GM18511 (cell line): ENCODE data around the gene FAM114A2.

Source experiments
- ATAC-seq: cut with Tn5 transposase; IDR thresholded peaks from one replicate; pipeline ENCODE4 v1.9.1; 2021; ENCODE audit warnings: mild to moderate bottlenecking, moderate library complexity; ENCODE audit not compliant: unreplicated experiment

Gene FAM114A2

DNA sequence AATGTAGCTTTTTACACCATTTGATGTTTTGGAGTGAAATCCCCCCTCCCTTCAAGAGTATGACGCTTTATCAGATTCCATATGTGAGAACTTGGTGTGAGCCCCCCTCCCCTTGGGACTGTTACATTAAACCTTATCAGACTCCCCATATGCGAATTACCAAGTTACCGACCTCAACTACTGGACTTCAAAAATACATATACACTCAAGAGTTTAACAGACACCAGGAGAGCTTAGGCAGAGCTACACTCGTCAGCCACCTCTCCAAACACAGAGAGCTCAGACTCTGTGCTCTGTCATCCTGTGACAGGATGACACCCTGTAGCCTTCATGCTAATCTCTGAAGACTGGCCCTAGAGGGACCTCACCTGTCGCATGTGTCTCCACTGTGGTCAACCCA, 50.2 kb downstream of the FAM114A2 start:
- no peak for ATAC-seq

DNA sequence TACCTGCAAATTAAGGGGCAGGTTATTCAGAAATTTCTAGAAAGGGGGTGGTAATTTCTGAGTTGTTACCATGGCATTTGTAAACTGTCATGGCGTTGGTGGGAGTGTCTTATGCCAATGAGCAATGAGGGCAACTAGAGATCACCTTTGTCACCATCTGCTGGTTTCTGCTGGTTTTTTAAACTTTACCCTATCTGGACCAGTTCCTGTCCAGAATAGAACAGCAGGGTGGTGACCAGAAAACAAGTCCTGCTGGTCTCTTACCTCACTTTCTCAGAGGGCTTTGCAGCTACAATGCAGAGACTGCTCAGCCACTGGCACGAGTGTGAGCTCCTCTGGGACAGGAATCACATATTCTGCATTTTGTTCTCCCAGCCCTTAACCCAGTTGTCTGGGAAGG, 51.4 kb downstream of the FAM114A2 start:
- ATAC-seq, result no peak

DNA sequence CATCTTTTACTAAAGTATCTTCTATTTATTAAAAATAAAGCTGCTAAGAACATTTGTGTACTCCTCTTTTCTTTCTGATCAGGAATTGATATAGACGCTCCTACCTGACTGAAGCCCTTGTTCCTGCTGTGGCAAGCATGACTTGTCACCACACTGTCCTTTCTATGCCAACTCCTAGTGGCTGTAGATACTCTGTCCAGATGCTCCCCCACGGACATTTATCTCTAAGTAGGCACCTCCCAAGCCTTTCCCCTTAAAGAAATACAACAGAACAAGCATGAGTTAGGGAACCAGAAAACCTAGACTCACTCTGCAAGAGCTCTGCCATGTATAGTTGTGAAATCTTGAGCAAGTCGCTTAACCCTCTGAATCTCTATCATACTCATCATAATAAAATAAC, 53.2 kb downstream of the FAM114A2 start:
- no peak for ATAC-seq

DNA sequence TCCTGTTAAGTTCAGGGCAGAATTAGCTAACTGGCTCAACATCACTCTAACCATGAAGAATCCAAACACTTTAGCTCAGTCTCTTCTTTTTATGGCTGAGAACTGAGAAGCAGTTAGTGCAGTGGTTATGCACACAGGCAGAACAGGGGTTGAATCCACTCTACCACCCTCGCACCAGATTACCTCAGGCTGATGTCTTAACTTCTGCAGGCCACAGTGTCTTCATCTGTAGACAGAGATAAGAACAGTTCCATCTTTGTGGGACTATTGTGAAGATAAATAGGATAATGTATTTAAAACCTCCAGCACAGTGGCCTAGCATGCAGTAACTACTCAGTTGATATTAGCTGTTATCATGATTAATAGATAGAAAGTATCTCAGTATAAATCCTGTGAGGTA, 54.8 kb downstream of the FAM114A2 start:
- no peak for ATAC-seq

DNA sequence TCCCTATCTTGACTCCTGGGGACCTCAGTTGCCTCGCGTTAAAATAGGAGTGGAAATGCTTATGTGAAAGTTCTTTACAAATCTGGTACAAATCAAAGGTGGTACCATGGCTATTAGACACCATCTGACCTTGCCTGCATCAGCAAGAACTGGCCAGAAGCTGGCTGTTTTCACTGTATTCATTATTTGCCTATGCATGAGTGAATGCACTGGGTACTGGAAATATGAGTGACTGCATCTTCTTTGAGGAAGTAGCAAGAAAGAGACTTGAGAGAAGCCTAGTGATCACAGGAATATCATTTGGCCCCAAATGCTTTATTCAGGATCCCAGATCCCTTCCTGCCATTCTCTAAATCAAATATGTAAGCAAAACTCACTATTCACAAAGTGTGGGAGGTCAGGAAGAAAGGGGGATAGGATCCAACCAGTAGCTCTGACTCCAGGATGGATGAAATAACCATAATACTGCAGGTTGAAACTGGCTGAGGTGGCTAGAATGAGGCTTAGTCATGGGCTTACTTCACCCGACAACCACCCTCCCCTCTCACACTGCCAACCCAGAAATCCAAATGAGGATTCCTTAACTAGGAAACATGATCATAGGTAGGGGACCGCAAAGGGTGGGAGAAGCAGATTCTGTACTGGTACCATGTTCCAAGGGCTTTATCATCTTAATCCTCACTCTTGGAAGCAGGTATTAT, 56.7 kb downstream of the FAM114A2 start:
- ATAC-seq, result no peak

DNA sequence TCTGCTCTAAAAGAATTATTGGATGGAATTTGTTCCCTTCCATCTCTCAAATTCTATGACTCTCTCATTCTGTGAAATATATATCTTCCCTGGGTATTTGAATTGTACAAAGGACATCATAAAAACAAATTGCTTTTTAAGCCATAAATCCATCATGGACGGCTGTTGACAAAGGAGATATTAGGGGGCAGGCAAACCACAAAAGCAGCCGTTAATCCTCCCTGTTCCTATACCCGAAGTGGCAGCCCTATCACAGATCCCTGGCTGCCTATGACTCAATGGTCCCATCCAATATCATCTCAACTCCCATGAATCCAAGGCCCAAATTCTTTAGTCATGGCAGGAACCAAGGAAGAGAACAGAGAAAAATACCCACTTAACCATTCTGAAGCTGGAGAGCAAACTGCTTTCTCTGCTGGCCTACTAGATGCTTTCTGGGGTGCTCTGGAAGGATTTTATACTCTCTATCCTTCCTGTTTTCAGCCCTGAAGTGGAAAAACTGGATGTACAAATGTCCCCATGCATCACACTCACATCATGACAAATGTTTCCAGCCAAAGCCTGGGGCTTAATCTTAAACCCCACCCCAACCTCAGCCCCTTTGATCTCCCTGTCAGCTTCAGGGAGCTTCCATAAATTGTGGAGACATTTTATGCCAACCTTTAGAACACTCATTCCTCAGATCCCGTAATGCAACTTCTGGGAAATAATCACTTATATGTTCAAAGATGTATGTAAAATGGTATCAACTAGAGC, 59.5 kb downstream of the FAM114A2 start:
- ATAC-seq, result no peak

DNA sequence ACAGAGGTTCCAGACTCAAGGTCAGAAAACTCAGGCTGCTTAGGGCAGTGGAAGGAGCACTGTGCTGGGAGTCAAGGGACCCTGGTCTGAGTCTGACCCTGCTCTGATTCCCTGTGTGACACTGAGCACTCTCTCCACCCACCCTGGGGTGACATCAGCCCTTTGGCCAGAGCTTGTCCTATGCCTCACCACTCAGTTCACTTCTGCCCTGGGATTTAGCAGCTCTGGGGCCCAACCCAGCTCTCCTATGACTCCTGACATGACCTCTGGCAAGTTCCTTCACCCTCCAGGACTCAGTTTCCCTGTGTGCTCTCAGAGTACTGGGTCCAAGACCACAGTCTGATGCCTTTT, 63.9 kb downstream of the FAM114A2 start:
- ATAC-seq, result peak; percentile 20

DNA sequence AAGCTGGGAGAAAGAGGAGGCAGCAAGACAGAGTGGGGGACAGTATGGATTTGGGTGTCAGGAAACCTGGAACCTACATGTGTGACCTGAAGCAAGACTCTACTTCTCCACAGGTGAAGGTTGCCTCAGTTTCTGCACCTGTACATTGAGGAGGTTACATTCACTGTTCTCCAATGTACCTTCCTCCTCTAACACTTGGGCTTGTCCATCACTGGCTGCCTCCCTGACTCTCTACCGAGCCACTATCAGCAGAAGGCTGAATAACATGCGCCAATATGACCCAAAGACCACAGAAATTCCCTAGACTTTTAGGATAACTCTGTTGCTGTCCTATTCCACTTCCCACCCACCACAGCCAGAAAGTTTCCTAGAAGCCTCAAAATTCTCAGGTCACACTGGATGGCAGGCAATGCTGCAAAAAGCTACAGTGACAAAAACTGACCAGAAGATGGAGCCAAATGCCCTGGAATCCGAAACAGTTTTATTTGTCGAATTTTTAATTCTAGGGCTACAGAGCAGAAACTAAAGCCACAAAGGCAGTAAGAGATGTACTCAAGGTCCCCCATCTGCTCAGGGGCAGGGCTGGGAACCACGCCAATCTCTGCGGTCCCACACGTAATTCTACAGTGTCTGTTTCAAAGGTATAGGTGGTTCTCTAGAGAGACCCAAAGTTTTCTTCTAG, 64.4 kb downstream of the FAM114A2 start:
- peak; percentile 76 for ATAC-seq

DNA sequence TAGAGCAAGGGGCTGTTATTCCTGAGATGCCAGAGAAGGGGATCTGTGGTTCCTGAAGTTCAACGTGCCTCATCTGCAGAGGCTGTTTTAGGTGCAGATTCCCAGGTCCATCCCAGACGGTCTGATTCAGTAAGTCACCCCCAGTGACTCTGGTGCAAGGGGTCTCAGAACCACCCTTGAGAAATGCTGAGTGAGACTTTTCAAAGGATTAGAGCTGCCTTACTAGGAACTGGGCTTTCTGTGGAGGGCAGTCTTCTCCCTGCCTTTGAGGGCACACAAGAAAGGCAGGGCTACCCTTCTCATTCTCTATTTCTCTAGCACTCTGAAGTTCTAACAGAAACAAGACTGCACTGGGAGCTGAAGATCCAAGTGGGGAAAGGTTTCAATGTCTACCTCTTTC, 66.5 kb downstream of the FAM114A2 start:
- ATAC-seq, result no peak

DNA sequence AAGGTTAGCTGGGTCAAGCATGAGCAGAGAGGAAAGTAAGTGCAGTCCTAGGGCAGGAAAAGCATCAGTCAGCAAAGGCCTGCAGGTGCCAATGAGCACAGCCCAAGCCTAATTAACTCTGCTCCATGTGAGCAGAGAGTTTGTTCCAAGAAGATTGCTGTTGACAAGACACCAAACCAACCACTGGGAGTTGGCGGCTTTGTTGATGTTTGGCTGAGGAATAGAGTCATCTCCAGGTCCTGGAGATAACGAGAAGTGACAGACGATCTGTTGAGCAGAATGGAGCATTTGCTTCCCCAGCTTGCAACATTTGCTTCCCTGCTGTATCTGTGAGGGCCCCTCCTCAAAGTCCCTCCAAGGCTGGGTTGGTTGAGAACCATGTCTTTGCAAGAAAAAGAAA, 68.2 kb downstream of the FAM114A2 start:
- no peak for ATAC-seq

DNA sequence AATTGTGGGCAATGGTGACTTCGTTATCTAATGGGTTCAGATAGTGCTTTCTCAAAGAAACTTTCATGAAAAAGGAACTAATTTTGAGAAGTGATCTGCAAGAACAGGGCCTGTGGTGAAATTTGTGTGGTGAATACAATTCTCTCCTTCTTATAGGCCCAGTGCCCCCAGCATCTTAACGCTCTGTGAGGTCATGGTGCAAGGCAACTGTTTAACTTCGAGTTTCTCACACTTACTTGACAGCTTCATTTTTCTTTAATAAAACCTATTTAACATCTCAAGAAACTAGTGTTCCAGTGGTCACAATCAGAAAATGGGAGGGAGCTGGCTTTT, 69.2 kb downstream of the FAM114A2 start:
- ATAC-seq, result no peak

DNA sequence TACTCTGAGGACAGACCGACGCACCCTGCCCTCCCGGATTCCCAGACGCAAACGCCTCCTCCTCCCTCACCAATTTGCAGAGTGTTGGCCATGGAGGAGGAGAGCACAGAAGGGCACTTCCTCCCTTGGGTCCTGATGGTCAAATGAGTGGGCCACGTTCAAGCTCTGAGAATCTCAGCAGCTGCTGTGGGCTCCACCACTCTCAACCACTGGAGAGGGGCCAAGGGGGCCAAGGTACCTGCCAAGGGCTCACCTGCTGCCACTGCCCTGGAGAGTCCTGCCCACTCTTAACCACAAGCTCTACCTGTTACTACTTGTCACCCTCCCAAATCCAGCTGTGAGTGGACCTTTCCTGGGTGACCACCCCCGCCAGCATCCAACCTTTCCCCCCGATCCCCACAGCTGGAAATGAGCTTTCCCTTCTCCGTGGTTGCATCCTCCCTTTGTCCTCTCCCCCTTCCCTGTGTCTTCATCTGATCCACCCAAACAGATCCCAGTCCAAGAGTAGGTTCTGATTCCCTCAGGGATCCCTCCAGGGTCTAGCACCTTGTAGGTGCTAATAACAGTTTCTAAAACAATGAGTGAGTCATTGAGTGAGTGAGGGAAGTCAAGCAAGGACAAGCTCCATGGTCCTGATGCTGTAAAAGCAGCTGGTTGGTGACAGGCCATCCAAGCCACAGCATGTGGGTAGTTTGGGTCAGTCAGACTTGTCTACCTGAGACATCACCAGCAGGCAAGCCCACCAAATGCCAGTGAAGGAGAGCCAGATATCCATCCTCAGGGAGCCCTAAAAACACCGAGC, 69.7 kb downstream of the FAM114A2 start:
- ATAC-seq, result no peak

DNA sequence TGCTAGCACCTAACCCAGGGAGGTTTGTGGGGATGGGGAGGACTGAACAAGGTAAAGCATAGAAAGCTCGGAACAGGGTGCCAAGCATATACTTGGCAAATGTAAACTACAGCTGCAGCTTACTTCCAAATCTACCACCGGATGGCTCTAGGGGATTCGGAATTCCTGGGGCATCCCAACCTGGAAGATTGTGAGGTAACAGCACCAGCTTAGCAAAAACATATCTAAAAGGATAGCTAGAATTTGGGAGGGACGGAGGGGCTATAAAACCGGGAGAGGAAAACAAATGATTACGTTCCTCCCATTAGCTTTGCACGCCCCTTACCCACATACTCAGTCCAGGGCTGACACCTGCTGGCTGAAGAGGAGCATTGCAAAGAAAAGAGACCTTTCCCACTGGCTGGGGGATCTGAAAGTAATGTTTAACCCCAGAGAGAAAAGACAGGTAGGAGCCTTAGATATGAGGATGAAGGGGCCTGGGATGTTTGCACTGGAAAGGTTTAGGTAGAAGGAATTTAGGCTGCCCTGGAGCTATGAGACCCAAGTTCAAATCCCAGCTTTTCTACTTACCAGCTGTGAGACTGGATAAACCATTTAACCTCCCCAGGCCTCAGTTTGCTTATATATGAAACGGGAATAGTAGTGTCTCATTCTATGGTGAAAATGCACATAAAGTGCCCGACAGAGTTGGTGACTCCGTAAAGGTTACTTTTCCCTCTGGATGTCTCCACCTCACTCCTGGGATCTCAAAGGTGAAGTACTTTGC, 73.6 kb downstream of the FAM114A2 start:
- peak; percentile 80 for ATAC-seq

DNA sequence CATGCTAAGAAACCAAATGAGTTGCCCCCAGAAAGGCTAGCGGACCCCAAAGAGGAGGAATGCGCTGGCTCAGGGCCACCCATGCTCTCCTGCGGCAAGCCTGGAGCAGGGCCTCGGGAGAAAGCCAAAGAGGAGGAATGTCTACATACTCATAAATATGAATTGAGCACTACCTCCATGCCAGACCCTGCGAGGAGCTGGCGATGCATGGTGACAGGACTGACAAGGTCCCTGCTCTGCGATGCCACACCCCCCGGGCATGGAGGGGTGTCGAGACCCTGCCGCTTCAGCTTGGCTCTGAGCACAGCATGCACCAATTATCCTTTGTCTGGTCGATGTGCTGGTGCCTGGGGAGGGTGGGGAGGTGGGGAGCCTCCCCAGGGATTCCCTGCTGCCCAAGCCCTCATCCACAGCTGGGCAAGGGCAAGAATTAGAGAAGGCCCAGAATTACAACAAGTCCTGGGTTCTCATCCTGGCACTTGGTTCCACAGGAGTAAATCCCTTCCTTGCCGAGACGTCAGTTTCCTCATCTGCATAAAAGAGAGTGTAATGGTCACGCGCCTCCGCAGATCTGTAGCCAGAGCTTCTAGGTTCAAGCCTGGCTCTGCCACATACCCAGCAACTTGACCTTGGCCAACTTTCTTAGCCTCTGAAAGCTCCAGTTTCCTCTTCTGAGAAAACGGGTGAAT, 74.4 kb downstream of the FAM114A2 start:
- no peak for ATAC-seq

DNA sequence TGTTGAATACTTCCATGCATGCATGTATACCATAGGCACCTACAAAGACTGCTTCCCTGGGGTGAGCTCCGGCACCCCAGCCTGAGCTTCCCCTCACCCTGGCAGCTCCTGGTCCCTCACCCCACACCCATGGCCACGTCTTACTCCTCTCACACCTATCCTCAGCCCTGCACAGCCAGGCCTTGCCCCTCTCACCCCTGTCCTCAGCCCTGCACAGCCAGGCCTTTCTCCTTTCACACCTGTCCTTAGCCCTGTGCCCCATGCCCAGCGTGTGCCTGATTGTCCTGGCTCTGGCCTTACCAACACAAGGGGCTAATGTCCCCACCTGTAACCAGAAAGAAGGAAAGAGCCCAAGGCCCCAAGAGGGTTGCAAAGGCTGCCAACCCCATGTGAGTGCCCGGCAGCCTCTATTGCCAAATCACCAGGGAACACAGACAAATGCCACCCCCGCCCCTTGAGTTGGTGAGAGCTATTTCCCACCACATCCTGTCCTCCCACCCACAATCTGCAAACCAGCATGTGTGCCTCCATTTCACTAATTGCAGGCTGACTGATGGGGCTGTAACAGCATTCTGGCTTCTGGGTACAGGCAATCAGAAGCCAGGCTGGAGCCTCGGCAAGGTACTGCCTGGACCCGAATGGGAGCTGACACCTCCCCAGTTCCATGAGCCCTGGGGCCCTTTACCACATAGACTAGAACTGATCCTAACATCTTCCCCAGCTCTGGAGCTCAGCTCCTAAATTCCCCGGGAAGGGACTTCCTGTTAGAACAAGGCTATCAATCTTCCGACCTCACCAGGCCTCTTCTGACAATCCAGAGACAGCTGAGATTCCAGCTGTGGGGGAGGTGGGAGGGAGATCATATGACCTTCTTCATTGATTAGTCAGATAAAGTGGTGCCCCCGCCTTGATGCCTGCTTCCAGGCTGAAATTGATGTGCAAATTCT, 78.2 kb downstream of the FAM114A2 start:
- no peak for ATAC-seq

DNA sequence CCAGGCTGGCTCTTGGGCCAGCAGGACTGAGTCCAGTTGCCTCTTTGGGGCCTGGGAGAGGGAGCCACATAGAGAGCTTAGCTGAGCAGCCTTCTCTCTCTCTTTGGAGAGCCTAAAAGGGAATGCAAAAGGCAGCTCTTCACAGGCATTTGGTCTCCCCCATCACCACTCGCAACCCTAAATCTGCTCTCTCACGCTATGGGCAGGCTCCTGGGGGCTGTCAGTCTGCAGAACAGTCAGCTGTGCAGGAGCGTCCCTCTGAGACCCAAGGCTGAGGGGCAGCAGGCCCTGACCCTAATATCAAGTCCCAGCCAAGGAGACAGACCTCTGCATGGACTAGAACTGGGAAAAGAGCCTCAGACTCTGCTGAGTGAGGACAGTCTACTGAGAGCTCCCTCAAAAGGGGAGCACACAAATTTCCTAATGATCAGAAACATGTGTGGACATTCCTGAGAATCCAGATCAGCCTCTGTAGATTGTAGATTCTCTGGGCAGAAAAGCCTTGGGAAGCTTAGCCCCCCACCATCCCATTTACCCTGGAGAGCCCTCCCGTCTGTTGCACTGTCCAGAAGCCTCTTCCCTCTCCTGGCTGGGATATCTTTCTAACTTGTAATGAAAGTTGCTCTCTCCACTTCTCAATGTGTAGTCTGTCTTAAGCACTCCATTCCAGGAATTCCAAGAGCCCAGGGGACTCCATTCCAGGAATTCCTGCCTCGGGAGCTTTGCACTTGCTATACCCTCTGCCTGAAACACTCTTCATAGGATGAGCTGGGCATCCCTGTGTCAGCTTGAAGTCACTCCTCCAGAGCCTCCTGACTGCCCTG, 79.4 kb downstream of the FAM114A2 start:
- no peak for ATAC-seq

DNA sequence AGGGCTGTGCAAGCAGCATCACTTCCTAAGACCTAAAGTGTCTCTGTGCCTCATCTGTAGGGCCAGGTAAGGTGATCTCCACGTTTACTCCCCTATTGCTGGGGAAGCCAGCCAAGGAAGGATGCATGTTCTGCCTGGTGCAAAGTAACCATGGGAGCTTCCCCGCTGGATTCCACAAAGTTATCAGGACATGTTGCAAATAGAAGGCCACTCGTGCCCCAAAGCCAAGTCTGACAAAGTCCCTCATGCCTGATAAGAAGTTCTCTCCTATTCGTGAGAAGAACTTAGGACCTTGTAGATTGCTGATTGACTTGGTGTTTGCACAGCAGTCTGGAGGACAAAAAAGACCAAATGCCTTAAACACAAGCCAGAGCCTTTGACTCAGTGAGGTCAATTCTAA, 81.5 kb downstream of the FAM114A2 start:
- no peak for ATAC-seq

DNA sequence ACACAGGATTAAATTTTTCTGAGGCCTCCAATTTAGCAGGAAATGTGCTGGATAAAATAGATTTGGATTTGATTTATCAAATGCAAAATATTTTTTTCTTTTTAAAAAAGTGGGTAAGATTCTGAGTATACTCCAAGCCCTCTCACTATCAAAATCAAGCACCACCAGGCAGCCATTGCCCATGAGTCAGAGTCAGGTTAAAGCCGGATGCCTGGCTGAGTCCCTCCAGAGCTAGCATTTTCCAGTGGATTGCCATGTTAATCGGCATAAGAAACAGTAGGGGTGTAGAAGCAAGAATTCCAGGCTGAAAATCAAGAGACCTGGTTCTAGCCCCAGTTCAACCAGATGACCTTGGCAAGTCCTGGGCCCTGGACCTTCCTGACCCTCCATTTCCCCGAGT, 85.3 kb downstream of the FAM114A2 start:
- no peak for ATAC-seq
